A549 (cell line): ENCODE data around the gene PPP4R3A. TPM values are rescaled to one million over a fixed set of nuclear protein-coding genes. Genes with fewer than 3 reads are reported as not detected.

ENCODE experiments used
- ATAC-seq, 2 experiments: fragments of 200-7000 bp in 1 of 2; fragments of >200 bp in 1 of 2; cut with Nextera tagmentation in 1 of 2; cut with Tn5 transposase in 1 of 2; 3 replicates each; pipeline versions ENCODE4 v1.8.0 to v1.9.1; 2018 to 2020; ENCODE audit warnings: mild to moderate bottlenecking in 1 of 2, moderate library complexity in 1 of 2
- CTCF ChIA-PET: fragments of 300-600 bp; sonication (Branson Sonifier 250); formaldehyde crosslinking; extraction: SDS; loops from one replicate; lab custom pipeline; 2021; ENCODE audit warnings: antibody characterized with exemption, inconsistent platforms; lab: Yijun Ruan, JAX
- POLR2A ChIA-PET: fragments of 350-600 bp; formaldehyde crosslinking; extraction: SDS; loops from one replicate; lab custom pipeline; 2021; ENCODE audit warnings: antibody characterized with exemption, inconsistent platforms; lab: Yijun Ruan, JAX
- DNase-seq, 2 experiments: peaks; one replicate each; pipeline versions ENCODE4 v3.0.0 to v3.0.0-alpha.2; 2011 to 2016; ENCODE audit warnings: low read depth in 1 of 2, low spot score in 1 of 2
- FAIRE-seq: peaks from 2 replicates; lab custom pipeline; 2011; peaks lifted over from hg19 to GRCh38; lab: Jason Lieb, UNC
- H3K27ac ChIP-seq, 2 experiments: fragments of >200 bp; sonication (Bioruptor Twin); formaldehyde crosslinking; 3 replicates each; pipeline ENCODE4 v1.5.1; 2016 to 2017
- H3K4me1 ChIP-seq: fragments of >200 bp; sonication (Bioruptor Twin); formaldehyde crosslinking; 3 replicates; pipeline ENCODE4 v1.6.1; 2016
- H3K4me2 ChIP-seq: fragments of >200 bp; sonication (Bioruptor Twin); formaldehyde crosslinking; 3 replicates; pipeline ENCODE4 v1.6.1; 2016
- H3K4me3 ChIP-seq: fragments of >200 bp; sonication (Bioruptor Twin); formaldehyde crosslinking; 3 replicates; pipeline ENCODE4 v1.5.1; 2016
- H3K9me3 ChIP-seq: fragments of >200 bp; sonication (Bioruptor Twin); formaldehyde crosslinking; 3 replicates; pipeline ENCODE4 v1.6.1; 2016
- BHLHE40 ChIP-seq: IDR thresholded peaks from 2 replicates; pipeline ENCODE4 v1.6.1; 2012; ENCODE audit warnings: low read depth, low read length, inconsistent platforms
- CBX8 ChIP-seq: fragments of 200-600 bp; sonication (generic); IDR thresholded peaks from 2 replicates; pipeline ENCODE4 v1.6.1; 2016
- E2F6 ChIP-seq: IDR thresholded peaks from 2 replicates; pipeline ENCODE4 v1.6.1; 2012; ENCODE audit warnings: low read depth, borderline replicate concordance
- EHF ChIP-seq: fragments of 250-450 bp; sonication (Bioruptor Pico); IDR thresholded peaks from 2 replicates; pipeline ENCODE4 v1.5.0; 2020; ENCODE audit warnings: mild to moderate bottlenecking
- ELK1 ChIP-seq: fragments of 150-350 bp; IDR thresholded peaks from 2 replicates; pipeline ENCODE4 v1.6.1; 2014; ENCODE audit warnings: low read depth, mild to moderate bottlenecking, low read length
- EP300 ChIP-seq, 2 experiments: fragments of >200 bp; sonication (Bioruptor Twin); formaldehyde crosslinking; IDR thresholded peaks; 2 replicates in 1 of 2; 3 replicates in 1 of 2; pipeline ENCODE4 v1.6.1; 2016 to 2017
- FOSB ChIP-seq: fragments of 250-450 bp; sonication (Bioruptor Pico); IDR thresholded peaks from 2 replicates; pipeline ENCODE4 v1.5.0; 2020; ENCODE audit warnings: mild to moderate bottlenecking, moderate library complexity
- FOSL2 ChIP-seq, 2 experiments: fragments of 450-650 bp in 1 of 2; fragments of >200 bp in 1 of 2; sonication (Bioruptor Twin) in 1 of 2; formaldehyde crosslinking; IDR thresholded peaks; 2 replicates each; pipeline versions ENCODE4 v1.5.0 to v1.6.1; 2016 to 2020; ENCODE audit warnings: mild to moderate bottlenecking in 1 of 2, moderate library complexity in 1 of 2
- FOXS1 ChIP-seq: fragments of 250-450 bp; sonication (Bioruptor Pico); IDR thresholded peaks from 2 replicates; pipeline ENCODE4 v1.5.0; 2020; ENCODE audit warnings: mild to moderate bottlenecking, moderate library complexity
- GATA3 ChIP-seq: IDR thresholded peaks from 2 replicates; pipeline ENCODE4 v1.6.1; 2012; ENCODE audit warnings: borderline replicate concordance
- HES2 ChIP-seq: fragments of >200 bp; sonication (Bioruptor Twin); formaldehyde crosslinking; IDR thresholded peaks from 2 replicates; pipeline ENCODE4 v1.6.1; 2016
- HEYL ChIP-seq: fragments of 250-450 bp; sonication (Bioruptor Pico); IDR thresholded peaks from 2 replicates; pipeline ENCODE4 v1.8.0; 2021; ENCODE audit warnings: mild to moderate bottlenecking, moderate library complexity
- HOXB13 ChIP-seq: fragments of 250-450 bp; sonication (Bioruptor Pico); IDR thresholded peaks from 2 replicates; pipeline ENCODE4 v1.5.0; 2020; ENCODE audit warnings: low read depth, mild to moderate bottlenecking, moderate library complexity
- HOXB5 ChIP-seq: fragments of 250-450 bp; sonication (Bioruptor Pico); IDR thresholded peaks from 2 replicates; pipeline ENCODE4 v1.5.0; 2020; ENCODE audit warnings: mild to moderate bottlenecking, moderate library complexity
- JUN ChIP-seq, 2 experiments: fragments of >200 bp; sonication (Bioruptor Twin); formaldehyde crosslinking; IDR thresholded peaks; 2 replicates in 1 of 2; 3 replicates in 1 of 2; pipeline ENCODE4 v1.6.1; 2016 to 2017
- KDM5A ChIP-seq: fragments of 200-600 bp; sonication (generic); IDR thresholded peaks from 2 replicates; pipeline ENCODE4 v1.6.1; 2016; ENCODE audit warnings: antibody characterized with exemption, mild to moderate bottlenecking
- MAFK ChIP-seq: fragments of 450-650 bp; IDR thresholded peaks from 2 replicates; pipeline ENCODE4 v1.6.1; 2014; ENCODE audit not compliant: partially characterized antibody
- MYC ChIP-seq: IDR thresholded peaks from 2 replicates; pipeline ENCODE4 v1.6.1; 2012; ENCODE audit warnings: mild to moderate bottlenecking, inconsistent platforms, low read length, improper control_type of control experiment, borderline replicate concordance
- NFE2L2 ChIP-seq: fragments of 150-350 bp; conservative IDR thresholded peaks from 2 replicates; pipeline ENCODE4 v1.6.1; 2014; ENCODE audit warnings: low read length
- NR3C1 ChIP-seq: fragments of >200 bp; sonication (Bioruptor Twin); formaldehyde crosslinking; IDR thresholded peaks from 3 replicates; pipeline ENCODE4 v1.6.1; 2017
- PBX3 ChIP-seq: IDR thresholded peaks from 2 replicates; pipeline ENCODE4 v1.6.1; 2012
- PHF8 ChIP-seq: fragments of 200-600 bp; sonication (generic); IDR thresholded peaks from 2 replicates; pipeline ENCODE4 v1.6.1; 2016; ENCODE audit warnings: low read depth, mild to moderate bottlenecking, antibody characterized with exemption, moderate library complexity, borderline replicate concordance
- POLR2A ChIP-seq: IDR thresholded peaks from 2 replicates; pipeline ENCODE4 v1.6.1; 2012; ENCODE audit warnings: mild to moderate bottlenecking, low read length
- POLR2AphosphoS2 ChIP-seq: conservative IDR thresholded peaks from 2 replicates; pipeline ENCODE4 v1.6.1; 2012; ENCODE audit warnings: low read length, improper control_type of control experiment, inconsistent platforms
- RCOR1 ChIP-seq: fragments of 150-350 bp; IDR thresholded peaks from 2 replicates; pipeline ENCODE4 v1.6.1; 2014; ENCODE audit warnings: antibody characterized with exemption, low read length, low read depth
- RFX5 ChIP-seq: fragments of 450-650 bp; IDR thresholded peaks from 2 replicates; pipeline ENCODE4 v1.7.1; 2014; ENCODE audit warnings: antibody characterized with exemption, mild to moderate bottlenecking, moderate library complexity
- RNF2 ChIP-seq: fragments of 200-600 bp; sonication (generic); IDR thresholded peaks from 2 replicates; pipeline ENCODE4 v1.6.1; 2016; ENCODE audit warnings: low read depth, mild to moderate bottlenecking, antibody characterized with exemption, moderate library complexity, borderline replicate concordance
- TP53 ChIP-seq: fragments of 250-450 bp; sonication (Bioruptor Pico); IDR thresholded peaks from 2 replicates; pipeline ENCODE4 v1.5.0; 2021; ENCODE audit warnings: mild to moderate bottlenecking, moderate library complexity
- USF2 ChIP-seq: fragments of 450-650 bp; IDR thresholded peaks from 2 replicates; pipeline ENCODE4 v1.6.1; 2014; ENCODE audit warnings: antibody characterized with exemption
- WGBS: methylation state at CpG from one replicate; pipeline ENCODE4 v1.1.6; 2017; ENCODE audit errors: missing lambda C conversion rate; 5-methylcytosine and 5-hydroxymethylcytosine counted together
- polyA plus RNA-seq, 4 experiments: library from polyadenylated mRNA; depleted of rRNA in 3 of 4; stranded (reverse); fragments of >200 nt; fragmentation: RNase III in 1 of 4; extraction: RNeasy Plus Mini Kit Qiagen cat#74134 plus additional on column Dnase treatment in 1 of 4; gene quantifications; 2 replicates in 3 of 4; 3 replicates in 1 of 4; pipeline ENCODE4 v1.2.3, GENCODE V29; 2011 to 2017

PPP4R3A gene
- polyA plus RNA-seq, 2 of the 4 experiments (the other 2 are of a cell fraction): 69.5 to 83.6 TPM

- H3K4me2 ChIP-seq: no peak overlapping the region
- no peak for TF ChIP-seq HES2
- TF ChIP-seq PHF8: no peak
- no peak for TF ChIP-seq BHLHE40
- no peak for TF ChIP-seq MYC
- TF ChIP-seq NR3C1: no peak
- TF ChIP-seq PBX3: no peak
- TF ChIP-seq MAFK: no peak
- TF ChIP-seq NFE2L2: no peak
- TF ChIP-seq FOXS1 (CRISPR knock-in tag): no peak
- no peak for TF ChIP-seq POLR2AphosphoS2
- no peaks in the 10 kb centered on the region for H3K9me3 ChIP-seq
- no peak overlapping the region for H3K27ac ChIP-seq
- WGBS: 57% methylated on average over 3 of the region's 3 CpGs
- FAIRE-seq (no peak), ATAC-seq (0 out of 6 replicates have a peak, but pooled peaks of 1 of the 2 experiments have one; percentile 29), DNase-seq (no peak)
- ChIA-PET POLR2A (no interaction called here), CTCF (no interaction called here)
- H3K4me3 ChIP-seq: no peak overlapping the region
- no peaks in the 10 kb centered on the region for H3K4me1 ChIP-seq
These were observed 13.9 kb upstream of the PPP4R3A start for GRCh38 chr14:91523972-91524371.

GRCh38 chr14:91521061-91521640 is 11.0 kb upstream of the PPP4R3A start:
- ChIA-PET CTCF (no interaction called here), POLR2A (interaction anchor here (1.1 kb wide), 1 partner anchor 11 kb away, joined by 3 read pairs; the partner anchor contains the start of gene PPP4R3A)
- Histone ChIP-seq H3K4me3 (no peak overlapping the region), H3K4me1 (no peaks in the 10 kb centered on the region), H3K27ac (no peak overlapping the region), H3K4me2 (no peak overlapping the region), H3K9me3 (no peaks in the 10 kb centered on the region)
- ATAC-seq: no peak
- DNase-seq: no peak
- FAIRE-seq: no peak
- TF ChIP-seq RFX5: no peak
- no peak for TF ChIP-seq RCOR1
- TF ChIP-seq RNF2: no peak
- no peak for TF ChIP-seq HEYL
- no peak for TF ChIP-seq FOSL2 (IDR thresholded peaks at IDR 0.05)
- no peak for TF ChIP-seq FOSL2 (CRISPR knock-in tag; IDR thresholded peaks at IDR 0.05)

GRCh38 chr14:91520138-91520537 is 10.0 kb upstream of the PPP4R3A start:
- POLR2A ChIA-PET: no interaction called here
- 77% methylated on average over 2 of the region's 2 CpGs for WGBS
- H3K27ac ChIP-seq: no peak overlapping the region
- no peak for ATAC-seq
- DNase-seq: no peak
- FAIRE-seq: no peak
- TF ChIP-seq E2F6 (no peak), JUN (IDR thresholded peaks at IDR 0.05) (no peak), GATA3 (no peak), FOSB (CRISPR knock-in tag) (no peak), ELK1 (no peak), POLR2A (no peak), USF2 (no peak), HOXB5 (CRISPR knock-in tag) (no peak), EHF (CRISPR knock-in tag) (no peak), MYC (no peak), HES2 (no peak), TP53 (CRISPR knock-in tag) (no peak), HOXB13 (CRISPR knock-in tag) (no peak), FOSL2 (IDR thresholded peaks at IDR 0.05) (no peak), FOSL2 (CRISPR knock-in tag; IDR thresholded peaks at IDR 0.05) (no peak), EP300 (IDR thresholded peaks at IDR 0.05) (no peak), CBX8 (no peak), KDM5A (no peak)
- H3K4me3 ChIP-seq: no peak overlapping the region
- no peak overlapping the region for H3K4me2 ChIP-seq
- CTCF ChIA-PET: no interaction called here
- H3K9me3 ChIP-seq: no peaks in the 10 kb centered on the region
- H3K4me1 ChIP-seq: no peaks in the 10 kb centered on the region
